ENCODE results near the gene CAPN13. TPM values are rescaled to one million over a fixed set of nuclear protein-coding genes. Genes with fewer than 3 reads are reported as not detected.

The CAPN13 gene
- total RNA-seq, 4 donors from 2014 or later, result 0.12 TPM; not detected in 3

GRCh38 chr2:30747206-30747605 lies 60.0 kb downstream of the CAPN13 start:
- H3K27me3 ChIP-seq, result peaks cover 18% of the 10 kb centered on the region
- H3K4me3 ChIP-seq, result no peak overlapping the region
- 81 to 90% methylated on average over 2 to 3 of the region's 3 CpGs for WGBS, 2 donors (ENCODE audit: low coverage in 1 of 2)
- no peaks in the 10 kb centered on the region for H3K4me1 ChIP-seq
- ATAC-seq, result no peak
- H3K9me3 ChIP-seq, result no peaks in the 10 kb centered on the region
- H3K36me3 ChIP-seq, result no peaks in the 10 kb centered on the region
- H3K27ac ChIP-seq, result no peak overlapping the region
- no peak for TF ChIP-seq POLR2A (IDR thresholded peaks at IDR 0.05)
- TF ChIP-seq POLR2AphosphoS5 (IDR thresholded peaks at IDR 0.05), result no peak
- no peak for TF ChIP-seq CTCF (IDR thresholded peaks at IDR 0.05)
- TF ChIP-seq EP300 (IDR thresholded peaks at IDR 0.05), result no peak

GRCh38 chr2:30744823-30745222 lies 62.4 kb downstream of the CAPN13 start:
- 100% methylated on average over 1 of the region's 2 CpGs; no CpG with 5 or more reads in 1 of the 2 donors for WGBS, 2 donors (ENCODE audit: low coverage in 1 of 2)
- no peaks in the 10 kb centered on the region for H3K36me3 ChIP-seq

GRCh38 chr2:30741576-30741975 lies 65.7 kb downstream of the CAPN13 start:
- no peak for TF ChIP-seq POLR2A (IDR thresholded peaks at IDR 0.05)
- TF ChIP-seq POLR2AphosphoS5 (IDR thresholded peaks at IDR 0.05), result no peak
- no peak for TF ChIP-seq CTCF (IDR thresholded peaks at IDR 0.05)
- TF ChIP-seq EP300 (IDR thresholded peaks at IDR 0.05), result no peak
- Histone ChIP-seq H3K36me3 (no peaks in the 10 kb centered on the region), H3K4me3 (no peak overlapping the region), H3K4me1 (no peaks in the 10 kb centered on the region), H3K27me3 (peaks cover under 1% of the 10 kb centered on the region), H3K9me3 (no peaks in the 10 kb centered on the region), H3K27ac (no peak overlapping the region)
- no peak for ATAC-seq
- WGBS, 2 donors (ENCODE audit: low coverage in 1 of 2), result 27% methylated on average over 3 of the region's 7 CpGs; no CpG with 5 or more reads in 1 of the 2 donors

More at GRCh38 chr2:30744823-30745222, 62.4 kb downstream of the CAPN13 start:
- Histone ChIP-seq H3K4me3 (no peak overlapping the region), H3K9me3 (no peaks in the 10 kb centered on the region), H3K27me3 (peaks cover 9% of the 10 kb centered on the region), H3K4me1 (no peaks in the 10 kb centered on the region), H3K27ac (no peak overlapping the region)
- no peak for ATAC-seq
- TF ChIP-seq CTCF (IDR thresholded peaks at IDR 0.05) (no peak), POLR2A (IDR thresholded peaks at IDR 0.05) (no peak), EP300 (IDR thresholded peaks at IDR 0.05) (no peak), POLR2AphosphoS5 (IDR thresholded peaks at IDR 0.05) (no peak)

- ATAC-seq, result no peak
- Histone ChIP-seq H3K4me3 (no peak overlapping the region), H3K36me3 (no peaks in the 10 kb centered on the region), H3K4me1 (no peaks in the 10 kb centered on the region), H3K27ac (no peak overlapping the region), H3K9me3 (no peaks in the 10 kb centered on the region), H3K27me3 (peaks cover 17% of the 10 kb centered on the region)
- TF ChIP-seq EP300 (IDR thresholded peaks at IDR 0.05) (no peak), POLR2A (IDR thresholded peaks at IDR 0.05) (no peak), CTCF (IDR thresholded peaks at IDR 0.05) (no peak), POLR2AphosphoS5 (IDR thresholded peaks at IDR 0.05) (no peak)
- 60 to 78% methylated on average over 5 to 6 of the region's 7 CpGs for WGBS, 2 donors (ENCODE audit: low coverage in 1 of 2)
Observed at GRCh38 chr2:30738141-30738911, 68.9 kb downstream of the CAPN13 start.

- no peak for TF ChIP-seq CTCF (IDR thresholded peaks at IDR 0.05)
- no peak for TF ChIP-seq EP300 (IDR thresholded peaks at IDR 0.05)
- no peak for TF ChIP-seq POLR2A (IDR thresholded peaks at IDR 0.05)
- no peak for TF ChIP-seq POLR2AphosphoS5 (IDR thresholded peaks at IDR 0.05)
- Histone ChIP-seq H3K36me3 (no peaks in the 10 kb centered on the region), H3K9me3 (no peaks in the 10 kb centered on the region), H3K27ac (no peak overlapping the region), H3K4me3 (no peak overlapping the region), H3K27me3 (peaks cover 28% of the 10 kb centered on the region), H3K4me1 (no peaks in the 10 kb centered on the region)
- ATAC-seq, result no peak
- 93% methylated on average over 5 of the region's 8 CpGs; no CpG with 5 or more reads in 1 of the 2 donors for whole genome bisulfite sequencing, 2 donors (ENCODE audit: low coverage in 1 of 2)
Observed at GRCh38 chr2:30737326-30737610, 70.0 kb downstream of the CAPN13 start.
